Breast epithelium (tissue), 3 donors: ENCODE results near the gene CEP131.

Source experiments
- CTCF ChIP-seq, 3 donors: fragments of 450-650 bp; IDR thresholded peaks; one replicate each; pipeline ENCODE4 v1.5.1; 2016 to 2017; ENCODE audit warnings: antibody characterized with exemption in 3 of 3, mild to moderate bottlenecking in 3 of 3, moderate library complexity in 3 of 3
- POLR2A ChIP-seq: fragments of 450-650 bp; IDR thresholded peaks from one replicate; pipeline ENCODE4 v1.6.1; 2016; ENCODE audit warnings: antibody characterized with exemption, mild to moderate bottlenecking, moderate library complexity
- POLR2AphosphoS5 ChIP-seq, 3 donors: sonication (generic); formaldehyde crosslinking; IDR thresholded peaks; one replicate each; pipeline ENCODE4 v1.6.1; 2017; ENCODE audit warnings: antibody characterized with exemption in 3 of 3

- peak; percentile 54 to 69 (median 59) for TF ChIP-seq CTCF (IDR thresholded peaks at IDR 0.05)
- TF ChIP-seq POLR2A: no peak
- TF ChIP-seq POLR2AphosphoS5 (IDR thresholded peaks at IDR 0.05): no peak
Observed at GRCh38 chr17:81241648-81242420, 19.1 kb upstream of the CEP131 start.
